Effector memory CD4-positive, alpha-beta T cell (primary cell): Measurements from ENCODE around the gene SCAND1.

Experiments
- DNase-seq, 3 donors: peaks; one replicate each; pipeline ENCODE4 v3.0.0-alpha.2; 2020
- H3K27ac ChIP-seq: 2 replicates; pipeline ENCODE4 v1.7.0; 2013; ENCODE audit warnings: mild to moderate bottlenecking, low read length, moderate library complexity; ENCODE audit not compliant: insufficient read depth, poor library complexity, severe bottlenecking
- H3K27me3 ChIP-seq: replicated peaks from 2 replicates; pipeline ENCODE4 v1.7.0; 2013; ENCODE audit warnings: mild to moderate bottlenecking, low read length; ENCODE audit not compliant: insufficient read depth, control insufficient read depth, poor library complexity, severe bottlenecking
- H3K36me3 ChIP-seq: 2 replicates; pipeline ENCODE4 v1.7.0; 2013; ENCODE audit warnings: mild to moderate bottlenecking, low read length, moderate library complexity; ENCODE audit not compliant: control insufficient read depth, insufficient read depth
- H3K4me1 ChIP-seq: 2 replicates; pipeline ENCODE4 v1.7.0; 2013; ENCODE audit warnings: low read length, mild to moderate bottlenecking; ENCODE audit not compliant: control insufficient read depth, insufficient read depth, poor library complexity, severe bottlenecking
- H3K4me3 ChIP-seq: 2 replicates; pipeline ENCODE4 v1.7.0; 2013; ENCODE audit warnings: low read length, low read depth, mild to moderate bottlenecking; ENCODE audit not compliant: insufficient read depth, poor library complexity, severe bottlenecking
- H3K9me3 ChIP-seq: 2 replicates; pipeline ENCODE4 v1.7.0; 2013; ENCODE audit warnings: mild to moderate bottlenecking, low read length, moderate library complexity; ENCODE audit not compliant: control insufficient read depth

Gene SCAND1

DNA sequence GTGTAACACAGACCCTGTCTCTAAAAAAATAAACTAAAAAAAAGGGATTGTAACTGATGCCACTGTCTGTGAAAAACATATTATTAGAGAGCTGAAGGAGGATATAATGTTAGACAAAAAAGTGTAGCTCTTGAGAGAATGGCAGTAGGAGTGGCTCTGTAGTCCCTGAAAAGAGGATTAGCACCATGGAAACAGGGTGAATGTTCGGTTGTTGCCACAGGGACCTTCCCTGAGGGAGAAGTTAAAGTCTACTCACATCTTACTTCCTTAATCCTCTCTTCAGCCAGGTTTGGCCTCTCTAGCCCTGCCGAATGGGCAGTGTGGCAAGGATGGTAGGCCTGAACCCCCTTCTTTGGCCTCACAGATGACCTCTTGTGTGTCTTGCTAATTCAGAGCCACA lies 12.1 kb downstream of the SCAND1 start:
- H3K9me3 ChIP-seq, result no peaks in the 10 kb centered on the region
- no peak overlapping the region for H3K27ac ChIP-seq
- DNase-seq, result no peak
- no peak overlapping the region for H3K4me3 ChIP-seq
- H3K36me3 ChIP-seq, result peaks cover 58% of the 10 kb centered on the region
- no peaks in the 10 kb centered on the region for H3K27me3 ChIP-seq
- no peaks in the 10 kb centered on the region for H3K4me1 ChIP-seq

DNA sequence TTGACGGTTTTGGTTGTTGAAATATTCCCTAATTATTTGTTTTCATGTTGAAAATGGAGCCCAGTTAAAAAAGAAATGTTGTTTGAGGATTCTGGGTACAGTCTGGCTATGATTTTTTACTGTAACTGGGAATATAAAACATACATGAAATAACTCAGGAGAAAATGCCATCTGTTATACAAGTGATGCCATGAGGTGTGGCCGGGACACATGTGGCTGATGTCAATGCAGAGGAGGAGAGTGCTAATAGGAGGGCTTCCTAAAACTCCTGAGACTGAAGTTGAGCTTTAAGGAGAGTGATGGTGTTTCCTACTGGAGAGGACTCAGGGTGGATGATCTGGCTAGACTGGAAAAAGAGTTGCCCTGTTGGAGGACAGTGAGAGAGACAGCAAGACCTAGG lies 12.7 kb downstream of the SCAND1 start:
- H3K27me3 ChIP-seq, result no peaks in the 10 kb centered on the region
- no peak overlapping the region for H3K4me3 ChIP-seq
- H3K4me1 ChIP-seq, result no peaks in the 10 kb centered on the region
- DNase-seq, result no peak
- no peak overlapping the region for H3K27ac ChIP-seq
- no peaks in the 10 kb centered on the region for H3K9me3 ChIP-seq
- peaks cover 55% of the 10 kb centered on the region for H3K36me3 ChIP-seq

DNA sequence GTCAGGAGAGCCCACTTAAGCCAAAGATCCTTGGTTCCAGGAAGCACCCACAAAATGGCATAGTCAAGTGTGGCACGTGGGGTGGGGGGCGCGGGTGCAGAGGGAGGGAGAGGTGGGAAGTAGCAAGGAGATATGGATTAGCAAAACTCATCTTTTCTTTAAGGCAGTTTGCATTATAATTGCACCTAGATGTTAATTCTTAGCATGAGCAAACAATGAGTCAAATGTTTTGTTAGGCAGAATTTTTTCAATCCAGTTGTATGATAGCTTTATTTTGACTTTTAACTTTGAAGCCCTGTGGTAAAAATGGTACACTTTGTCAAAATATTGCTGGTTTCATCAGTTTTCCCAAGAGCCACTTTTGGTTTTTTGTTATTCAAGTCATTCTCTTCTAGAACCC lies 15.0 kb downstream of the SCAND1 start:
- Histone ChIP-seq H3K4me1 (no peaks in the 10 kb centered on the region), H3K4me3 (no peak overlapping the region), H3K9me3 (no peaks in the 10 kb centered on the region), H3K36me3 (peaks cover 55% of the 10 kb centered on the region), H3K27me3 (no peaks in the 10 kb centered on the region), H3K27ac (no peak overlapping the region)
- no peak for DNase-seq

DNA sequence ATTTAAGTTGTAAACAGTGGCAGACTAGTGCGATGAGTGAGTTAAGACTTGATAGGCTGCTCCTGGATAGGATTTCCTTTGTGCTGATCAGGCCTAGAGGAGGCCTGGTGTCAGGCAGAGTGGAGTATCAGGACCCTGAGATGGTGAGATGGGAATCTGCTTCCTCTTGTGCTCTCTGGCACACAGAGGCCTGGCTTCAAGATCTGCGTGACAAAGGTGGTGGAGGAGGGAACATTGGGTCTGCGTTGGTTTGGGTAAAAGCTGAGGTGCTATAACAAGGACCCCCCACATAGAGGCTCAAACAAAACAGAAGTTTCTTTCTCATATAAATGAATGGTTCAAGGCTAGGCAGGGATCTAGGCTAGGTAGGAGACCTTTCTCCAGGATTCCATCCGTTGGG lies 20.3 kb downstream of the SCAND1 start:
- Histone ChIP-seq H3K27me3 (no peaks in the 10 kb centered on the region), H3K4me3 (no peak overlapping the region), H3K27ac (no peak overlapping the region), H3K9me3 (no peaks in the 10 kb centered on the region), H3K4me1 (no peaks in the 10 kb centered on the region), H3K36me3 (peaks cover 52% of the 10 kb centered on the region)
- no peak for DNase-seq

DNA sequence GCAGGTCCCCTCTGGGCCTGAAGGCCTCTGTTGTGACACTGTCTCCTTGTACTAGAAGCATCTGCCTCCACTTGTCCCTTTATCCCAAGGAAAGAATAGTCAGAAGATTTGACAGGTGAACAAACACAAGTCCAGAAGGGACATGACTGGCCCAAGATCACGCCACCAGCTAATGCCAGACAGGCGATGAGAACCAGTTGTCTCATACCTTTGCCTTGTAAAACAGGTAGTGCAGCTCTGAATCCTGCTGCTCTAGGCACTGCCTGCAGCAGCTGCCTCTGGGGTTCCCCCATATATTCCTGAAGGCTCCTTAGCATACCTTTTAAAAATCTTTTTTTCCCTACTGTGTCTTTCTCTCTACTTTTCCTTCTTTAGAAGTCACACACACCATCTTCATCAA lies 25.0 kb downstream of the SCAND1 start:
- Histone ChIP-seq H3K36me3 (peaks cover 55% of the 10 kb centered on the region), H3K4me1 (no peaks in the 10 kb centered on the region), H3K9me3 (no peaks in the 10 kb centered on the region), H3K4me3 (no peak overlapping the region), H3K27ac (no peak overlapping the region), H3K27me3 (no peaks in the 10 kb centered on the region)
- no peak for DNase-seq

DNA sequence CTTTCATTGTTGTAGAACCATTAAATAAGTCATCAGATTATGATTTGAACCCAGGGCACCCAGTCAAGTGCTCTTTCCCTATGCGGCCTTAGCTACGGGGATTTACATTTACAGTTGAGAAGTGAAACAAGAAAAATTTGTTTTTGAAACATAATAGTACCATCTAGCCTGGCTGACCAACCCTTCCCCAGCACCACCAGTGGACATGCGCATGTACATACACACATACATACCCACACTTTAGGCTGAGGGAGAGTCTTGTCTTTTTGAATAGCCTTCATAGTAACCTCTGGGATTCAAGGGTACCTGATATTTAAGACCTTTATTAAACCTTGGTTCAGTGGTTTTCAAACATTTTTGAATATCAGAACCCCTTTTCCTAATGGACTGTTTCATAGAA lies 33.8 kb downstream of the SCAND1 start:
- Histone ChIP-seq H3K4me3 (no peak overlapping the region), H3K36me3 (peaks cover 50% of the 10 kb centered on the region), H3K9me3 (no peaks in the 10 kb centered on the region), H3K27ac (no peak overlapping the region), H3K27me3 (no peaks in the 10 kb centered on the region), H3K4me1 (no peaks in the 10 kb centered on the region)
- no peak for DNase-seq

DNA sequence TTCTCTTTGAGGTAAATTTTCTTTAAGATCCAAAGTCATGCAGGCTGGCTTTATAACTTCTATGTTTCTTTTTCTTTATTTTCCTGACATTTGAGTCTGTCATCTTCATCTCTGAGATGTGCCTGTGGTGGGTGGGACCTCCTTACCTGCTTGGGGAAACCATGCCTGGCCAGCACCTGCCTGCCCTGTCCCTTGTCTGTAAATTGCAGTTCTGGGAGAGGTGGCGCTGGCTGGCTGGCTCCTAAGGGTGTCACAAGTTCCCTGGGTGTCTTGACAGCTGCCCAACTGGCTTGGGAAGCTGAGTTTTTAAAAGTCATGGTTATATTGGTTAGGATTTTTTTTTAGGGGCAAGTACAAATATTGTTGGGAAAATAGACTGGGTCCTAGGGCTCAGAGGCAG lies 36.3 kb downstream of the SCAND1 start:
- Histone ChIP-seq H3K4me3 (no peak overlapping the region), H3K9me3 (no peaks in the 10 kb centered on the region), H3K4me1 (no peaks in the 10 kb centered on the region), H3K27me3 (no peaks in the 10 kb centered on the region), H3K36me3 (peaks cover 60% of the 10 kb centered on the region), H3K27ac (no peak overlapping the region)
- no peak for DNase-seq

DNA sequence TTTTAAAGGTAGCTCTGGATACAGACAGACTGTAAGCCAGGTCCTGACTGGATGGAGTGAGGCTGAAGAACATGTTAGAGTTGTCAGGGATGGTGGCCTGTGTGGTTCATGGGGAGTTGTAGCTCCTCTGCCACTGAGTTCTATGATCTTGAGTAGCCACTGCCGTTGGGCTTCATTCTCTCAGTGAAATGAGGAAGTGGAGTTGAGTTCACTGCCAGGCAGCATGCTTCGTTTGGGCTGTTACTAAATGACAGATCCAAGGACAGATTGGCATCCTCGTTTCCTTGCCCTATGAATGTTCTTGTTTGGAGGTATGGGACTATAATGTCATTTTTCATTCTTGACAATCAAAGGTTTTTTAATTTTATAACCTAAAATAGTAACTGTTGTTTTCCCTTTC lies 37.2 kb downstream of the SCAND1 start:
- no peaks in the 10 kb centered on the region for H3K9me3 ChIP-seq
- H3K27ac ChIP-seq, result no peak overlapping the region
- no peak for DNase-seq
- no peaks in the 10 kb centered on the region for H3K4me1 ChIP-seq
- peaks cover 65% of the 10 kb centered on the region for H3K36me3 ChIP-seq
- H3K27me3 ChIP-seq, result no peaks in the 10 kb centered on the region
- H3K4me3 ChIP-seq, result no peak overlapping the region

DNA sequence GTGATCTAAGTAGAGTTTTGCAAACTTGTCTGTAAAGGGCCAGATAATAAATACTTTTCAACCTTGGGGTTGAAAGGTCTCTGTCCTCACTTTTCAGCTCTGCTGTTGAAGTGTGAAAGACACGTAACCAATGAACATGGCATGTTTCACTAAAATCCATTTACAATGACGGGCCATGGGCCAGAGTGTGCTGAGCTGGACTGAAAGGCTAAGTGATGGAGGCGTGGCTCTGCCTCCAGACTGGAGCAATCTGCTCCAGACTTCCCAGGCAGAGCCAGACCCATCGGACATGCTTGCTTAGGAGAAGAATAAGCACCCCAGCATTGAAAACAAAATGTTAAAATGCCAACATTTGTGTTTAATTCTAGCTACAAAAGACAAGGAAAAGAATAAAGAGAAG lies 41.4 kb downstream of the SCAND1 start:
- Histone ChIP-seq H3K36me3 (peaks cover 43% of the 10 kb centered on the region), H3K4me3 (no peak overlapping the region), H3K27me3 (no peaks in the 10 kb centered on the region), H3K4me1 (no peaks in the 10 kb centered on the region), H3K9me3 (no peaks in the 10 kb centered on the region), H3K27ac (no peak overlapping the region)
- no peak for DNase-seq

DNA sequence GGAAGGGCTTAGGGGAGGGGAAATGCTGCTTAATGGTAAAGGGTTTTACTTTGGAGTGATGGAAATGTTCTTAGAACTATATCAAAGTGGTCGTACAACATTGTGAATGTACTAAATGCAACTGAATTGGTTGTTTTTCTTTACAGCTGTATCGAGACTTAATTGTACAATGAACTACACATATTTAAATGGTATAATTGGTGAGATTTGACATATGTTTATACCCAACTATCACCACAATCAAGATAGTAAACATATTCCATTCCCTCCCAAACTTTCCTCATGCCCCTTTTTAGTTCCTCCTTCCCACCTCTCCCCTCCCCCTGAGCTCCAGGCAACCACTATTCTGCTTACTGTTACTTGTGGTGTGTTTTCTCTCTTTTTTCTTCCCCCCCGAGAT lies 44.0 kb downstream of the SCAND1 start:
- no peaks in the 10 kb centered on the region for H3K4me1 ChIP-seq
- no peak for DNase-seq
- H3K4me3 ChIP-seq, result no peak overlapping the region
- H3K9me3 ChIP-seq, result no peaks in the 10 kb centered on the region
- peaks cover 42% of the 10 kb centered on the region for H3K36me3 ChIP-seq
- no peaks in the 10 kb centered on the region for H3K27me3 ChIP-seq
- H3K27ac ChIP-seq, result no peak overlapping the region

DNA sequence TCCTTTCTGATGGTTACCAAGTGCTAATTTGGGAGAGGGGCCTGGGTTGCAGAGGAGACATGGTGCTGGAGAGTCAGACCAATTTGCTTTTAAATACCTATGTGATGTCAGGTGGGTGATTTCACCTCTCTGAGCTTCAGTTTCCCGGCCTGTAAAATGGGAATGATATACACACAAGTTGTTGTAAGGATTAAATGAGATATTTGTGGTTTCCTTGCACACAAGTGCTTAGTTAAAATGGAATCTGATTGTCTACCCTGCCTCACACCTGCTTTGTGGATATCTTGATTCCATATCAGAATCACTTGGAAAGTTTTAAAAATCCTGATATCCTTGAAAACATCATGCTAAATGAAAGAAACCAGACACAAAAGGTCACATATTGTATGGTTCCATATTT lies 44.5 kb downstream of the SCAND1 start:
- Histone ChIP-seq H3K4me3 (no peak overlapping the region), H3K9me3 (no peaks in the 10 kb centered on the region), H3K27ac (no peak overlapping the region), H3K4me1 (no peaks in the 10 kb centered on the region), H3K27me3 (no peaks in the 10 kb centered on the region), H3K36me3 (peaks cover 43% of the 10 kb centered on the region)
- DNase-seq, result no peak
